Nephron (organoid): Measurements from ENCODE around the gene KLHDC8B.

ENCODE experiments used
- H3K27ac Mint-ChIP-seq, 3 experiments: 2 replicates each; pipeline ENCODE4 v1.8.0; 2020; ENCODE audit warnings: mixed read lengths in 3 of 3, mild to moderate bottlenecking in 2 of 3, moderate library complexity in 1 of 3
- H3K27me3 Mint-ChIP-seq: 2 replicates; pipeline ENCODE4 v1.8.0; 2021; ENCODE audit warnings: low read depth, mild to moderate bottlenecking, moderate library complexity, mixed read lengths
- H3K36me3 Mint-ChIP-seq: 2 replicates; pipeline ENCODE4 v1.8.0; 2020; ENCODE audit warnings: low read depth, mixed read lengths
- H3K4me1 Mint-ChIP-seq: 2 replicates; pipeline ENCODE4 v1.8.0; 2020; ENCODE audit warnings: mixed read lengths
- H3K4me3 Mint-ChIP-seq, 3 experiments: 2 replicates each; pipeline ENCODE4 v1.8.0; 2020; ENCODE audit warnings: mild to moderate bottlenecking in 3 of 3, mixed read lengths in 3 of 3, moderate library complexity in 2 of 3
- H3K9me3 Mint-ChIP-seq: 2 replicates; pipeline ENCODE4 v1.8.0; 2020; ENCODE audit warnings: mixed read lengths
- TF ChIP-seq, protein P1 (sequence below), 3 experiments: fragments of 200-600 bp; sonication (generic); IDR thresholded peaks; one replicate each; pipeline ENCODE4 v1.5.0; 2021; ENCODE audit warnings: antibody characterized with exemption in 3 of 3; ENCODE audit not compliant: unreplicated experiment in 3 of 3

KLHDC8B gene

DNA sequence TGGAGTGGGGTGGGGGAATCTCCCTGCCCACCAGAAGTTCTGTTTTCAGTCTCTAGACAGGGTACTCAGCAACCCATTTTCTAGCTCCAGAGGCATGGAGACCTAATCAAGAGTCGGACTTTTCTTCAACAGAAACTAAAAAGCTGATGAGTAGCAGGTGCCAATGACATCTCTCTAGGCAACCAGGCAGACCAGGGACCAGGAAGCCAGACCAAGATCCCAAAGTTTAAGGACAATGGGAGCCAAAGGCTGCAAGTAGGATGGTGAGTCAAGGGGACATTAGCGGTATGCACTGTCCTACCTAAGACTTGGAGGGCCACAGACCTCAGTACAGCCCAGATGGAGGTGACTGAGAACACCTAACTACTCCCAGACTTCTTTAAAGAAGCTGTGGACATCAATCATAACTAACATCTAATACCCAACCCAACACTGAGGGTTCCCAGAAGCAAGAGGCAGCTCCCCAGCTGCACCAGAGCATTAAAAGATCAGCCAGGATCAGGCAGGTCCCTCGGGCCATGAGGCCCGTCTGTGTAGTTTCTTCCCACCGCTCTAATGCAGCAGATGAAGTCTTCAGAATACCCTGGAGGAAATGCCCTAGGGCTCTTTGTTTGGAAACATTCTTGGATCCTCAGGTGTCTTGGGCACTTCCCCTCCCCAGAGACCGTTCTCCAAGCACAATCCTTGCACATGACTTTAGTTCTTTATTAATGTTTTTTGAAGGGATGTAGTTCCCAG lies 6.2 kb upstream of the KLHDC8B start:
- Mint-ChIP-seq H3K27me3 (no peaks in the 10 kb centered on the region), H3K9me3 (no peaks in the 10 kb centered on the region), H3K36me3 (peaks cover 13% of the 10 kb centered on the region), H3K27ac (peak overlapping the region; percentile 90 to 96 (median 93)), H3K4me1 (peaks cover 19% of the 10 kb centered on the region), H3K4me3 (peak overlapping the region; percentile 96 to 98 (median 97))
- TF ChIP-seq, protein P1, sequence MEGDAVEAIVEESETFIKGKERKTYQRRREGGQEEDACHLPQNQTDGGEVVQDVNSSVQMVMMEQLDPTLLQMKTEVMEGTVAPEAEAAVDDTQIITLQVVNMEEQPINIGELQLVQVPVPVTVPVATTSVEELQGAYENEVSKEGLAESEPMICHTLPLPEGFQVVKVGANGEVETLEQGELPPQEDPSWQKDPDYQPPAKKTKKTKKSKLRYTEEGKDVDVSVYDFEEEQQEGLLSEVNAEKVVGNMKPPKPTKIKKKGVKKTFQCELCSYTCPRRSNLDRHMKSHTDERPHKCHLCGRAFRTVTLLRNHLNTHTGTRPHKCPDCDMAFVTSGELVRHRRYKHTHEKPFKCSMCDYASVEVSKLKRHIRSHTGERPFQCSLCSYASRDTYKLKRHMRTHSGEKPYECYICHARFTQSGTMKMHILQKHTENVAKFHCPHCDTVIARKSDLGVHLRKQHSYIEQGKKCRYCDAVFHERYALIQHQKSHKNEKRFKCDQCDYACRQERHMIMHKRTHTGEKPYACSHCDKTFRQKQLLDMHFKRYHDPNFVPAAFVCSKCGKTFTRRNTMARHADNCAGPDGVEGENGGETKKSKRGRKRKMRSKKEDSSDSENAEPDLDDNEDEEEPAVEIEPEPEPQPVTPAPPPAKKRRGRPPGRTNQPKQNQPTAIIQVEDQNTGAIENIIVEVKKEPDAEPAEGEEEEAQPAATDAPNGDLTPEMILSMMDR (IDR thresholded peaks at IDR 0.05; ENCODE audit: unreplicated experiment in 3 of 3), result no peak

DNA sequence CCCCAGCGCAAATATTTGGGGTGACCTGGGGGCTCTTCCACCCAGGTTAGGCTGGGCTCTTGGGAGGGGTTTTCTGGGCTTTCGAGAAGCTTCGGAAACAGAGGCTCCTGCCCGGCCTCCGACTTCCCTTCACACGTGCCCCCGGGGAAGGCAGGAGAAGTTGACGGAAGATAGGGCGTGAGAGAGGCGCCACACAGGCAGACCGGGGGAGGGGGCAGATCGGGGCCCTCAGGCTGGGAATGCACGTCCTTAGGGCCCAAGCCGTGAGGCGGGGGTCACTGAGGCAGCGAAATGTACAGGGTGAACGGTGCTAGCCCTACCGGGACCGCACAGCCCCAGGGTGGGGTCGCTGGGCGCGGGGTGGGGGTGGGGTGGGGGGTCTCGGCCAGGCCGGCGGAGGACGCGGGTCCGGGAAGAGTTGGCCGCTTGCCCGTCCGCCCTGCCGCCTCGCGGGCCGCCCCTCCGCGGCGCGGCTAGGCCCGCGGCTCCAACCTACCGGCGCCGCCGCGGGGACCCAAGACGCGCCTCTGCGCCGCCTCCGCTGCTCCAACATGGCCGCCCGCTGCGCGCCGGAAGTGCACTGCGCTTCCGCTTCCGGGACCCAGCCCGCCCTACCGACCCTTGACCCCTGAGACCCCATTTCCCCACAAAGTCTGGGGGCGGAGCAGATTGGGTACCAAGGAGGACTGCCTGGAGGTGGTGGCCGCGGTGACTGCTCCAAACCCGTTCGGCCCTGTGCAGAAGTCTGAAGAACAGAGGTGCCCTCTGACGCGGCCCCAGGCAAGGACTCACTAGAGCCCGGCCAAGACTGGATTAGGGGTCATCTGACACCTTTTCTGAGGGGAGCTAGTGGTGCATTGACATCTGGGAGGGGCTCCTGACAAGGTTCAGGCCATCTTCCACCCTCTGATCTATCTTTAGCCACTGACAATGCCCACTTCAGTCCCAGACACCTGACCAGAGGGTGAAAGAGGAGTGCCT lies 5.3 kb upstream of the KLHDC8B start, which contains the start of gene CCDC71:
Gene CCDC71, minus strand, starts transcription at position 561 of the 981 bp plus-strand sequence. CDS start 2,123 bp downstream, outside the sequence.
- Mint-ChIP-seq H3K27ac (peak within 1 kb of the TSS; percentile 90 to 96 (median 93)), H3K36me3 (peaks cover 13% of the 10 kb centered on the region), H3K4me3 (peak within 1 kb of the TSS; percentile 96 to 98 (median 97)), H3K9me3 (no peaks in the 10 kb centered on the region), H3K27me3 (peaks cover 3% of the 10 kb centered on the region), H3K4me1 (peaks cover 26% of the 10 kb centered on the region)
- TF ChIP-seq, protein P1 (IDR thresholded peaks at IDR 0.05; ENCODE audit: unreplicated experiment in 3 of 3), result no peak

DNA sequence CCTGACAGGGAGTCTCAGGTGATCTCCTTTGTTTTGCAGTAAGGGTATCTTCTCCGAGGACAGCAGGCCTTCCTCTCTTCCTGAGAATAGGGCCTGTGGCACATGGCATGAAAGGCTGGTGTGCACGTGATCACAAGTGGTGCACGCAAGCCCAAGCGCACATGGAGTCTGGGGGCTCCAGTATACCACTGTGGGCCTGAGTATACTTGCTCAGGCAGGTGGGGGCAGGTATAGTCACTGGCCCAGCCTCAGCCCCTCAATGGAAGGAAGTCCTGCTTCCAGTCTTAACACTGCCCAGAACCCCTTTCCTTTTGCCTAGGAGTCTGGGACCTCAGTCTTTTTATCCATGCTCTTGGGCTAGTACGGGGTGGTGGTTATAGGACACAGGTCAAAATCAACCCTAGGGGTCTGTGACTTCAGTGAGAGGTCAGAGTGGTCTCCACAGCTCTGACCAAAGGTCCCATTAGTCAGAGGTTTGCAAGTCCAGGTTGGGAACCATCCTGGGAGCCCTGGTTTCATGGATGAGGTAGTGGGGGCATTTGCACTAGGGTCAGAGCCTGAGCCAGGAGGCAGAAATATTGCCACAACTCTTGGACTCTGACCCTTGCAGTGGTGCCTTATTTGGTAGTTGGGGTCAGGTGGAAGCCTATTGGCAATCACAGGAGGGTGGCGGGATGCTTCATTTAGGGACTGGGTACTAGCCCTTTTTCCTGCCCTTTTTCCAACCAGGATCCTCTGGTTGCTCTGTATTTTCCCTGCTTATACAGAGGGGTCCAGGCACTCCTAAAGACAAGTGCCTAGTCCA lies 4.4 kb upstream of the KLHDC8B start:
- H3K4me3 Mint-ChIP-seq, result peak overlapping the region; percentile 93 to 97 (median 95)
- H3K4me1 Mint-ChIP-seq, result peaks cover 32% of the 10 kb centered on the region
- H3K27me3 Mint-ChIP-seq, result peaks cover 3% of the 10 kb centered on the region
- peaks cover 13% of the 10 kb centered on the region for H3K36me3 Mint-ChIP-seq
- H3K9me3 Mint-ChIP-seq, result no peaks in the 10 kb centered on the region
- H3K27ac Mint-ChIP-seq, result peak overlapping the region; percentile 90 to 96 (median 92)
- TF ChIP-seq, protein P1 (IDR thresholded peaks at IDR 0.05; ENCODE audit: unreplicated experiment in 3 of 3), result no peak

DNA sequence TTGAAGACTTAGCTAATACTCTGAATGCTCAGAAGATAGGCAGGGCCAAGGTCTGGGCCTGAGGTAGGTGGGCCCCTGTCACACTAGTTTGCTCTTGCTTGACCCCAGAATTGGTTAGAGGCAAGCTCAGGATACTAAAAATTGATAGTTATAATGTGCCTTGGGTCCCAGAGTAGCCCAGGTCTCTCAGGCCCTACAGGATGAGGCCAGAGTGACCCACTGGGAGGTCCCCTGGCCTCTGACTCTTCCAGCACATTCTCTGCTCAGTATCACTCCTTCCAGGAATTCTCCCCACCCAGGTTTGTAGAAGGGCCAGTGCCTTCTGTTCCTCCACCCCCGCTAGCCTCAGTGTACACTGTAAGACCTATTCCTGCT lies 667 bp upstream of the KLHDC8B start:
- peaks cover 47% of the 10 kb centered on the region for H3K4me1 Mint-ChIP-seq
- H3K4me3 Mint-ChIP-seq, result peak overlapping the region; percentile 86 to 92 (median 92)
- peaks cover 13% of the 10 kb centered on the region for H3K36me3 Mint-ChIP-seq
- peaks cover 3% of the 10 kb centered on the region for H3K27me3 Mint-ChIP-seq
- H3K9me3 Mint-ChIP-seq, result no peaks in the 10 kb centered on the region
- peak overlapping the region; percentile 92 to 95 (median 93) for H3K27ac Mint-ChIP-seq
- TF ChIP-seq, protein P1 (IDR thresholded peaks at IDR 0.05; ENCODE audit: unreplicated experiment in 3 of 3), result no peak

DNA sequence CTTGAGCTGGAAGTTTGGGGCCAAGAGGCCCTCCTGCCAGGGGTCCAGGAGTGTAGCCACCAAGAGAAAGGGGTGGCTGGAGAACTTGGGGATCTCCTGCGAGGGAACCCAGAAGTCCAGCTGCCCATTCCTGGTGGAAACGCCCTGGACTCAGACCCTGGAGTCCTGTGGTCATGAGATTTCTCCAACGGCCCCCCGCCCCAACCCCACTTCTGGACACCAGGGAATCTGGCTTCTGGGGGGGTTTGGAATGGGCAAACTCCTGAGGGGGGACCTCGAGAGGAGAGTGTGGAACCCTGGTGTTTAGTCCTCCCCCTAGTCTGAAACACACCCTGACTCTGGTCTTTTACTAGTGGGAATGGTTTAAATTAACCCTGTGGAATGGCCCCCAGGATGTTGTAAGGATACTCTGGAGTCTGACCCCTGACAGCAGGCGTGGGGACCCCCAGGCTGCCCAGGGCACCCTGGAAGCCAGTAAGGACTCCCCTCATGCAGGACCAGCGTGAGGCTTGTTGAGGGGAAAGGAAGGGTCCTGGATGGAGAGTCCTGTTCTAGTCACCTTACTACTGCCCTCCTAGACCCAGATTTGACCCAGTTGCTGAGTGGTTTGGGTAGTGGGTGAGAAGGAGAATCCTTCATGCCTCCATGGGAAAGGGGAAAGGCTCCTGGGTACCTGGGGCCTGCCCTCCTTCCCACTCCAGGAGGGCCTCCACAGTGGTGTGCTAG lies 540 bp downstream of the KLHDC8B start:
- H3K9me3 Mint-ChIP-seq, result no peaks in the 10 kb centered on the region
- H3K4me3 Mint-ChIP-seq, result peak overlapping the region; percentile 86 to 92 (median 92)
- H3K36me3 Mint-ChIP-seq, result peaks cover 20% of the 10 kb centered on the region
- peaks cover 47% of the 10 kb centered on the region for H3K4me1 Mint-ChIP-seq
- peaks cover 3% of the 10 kb centered on the region for H3K27me3 Mint-ChIP-seq
- TF ChIP-seq, protein P1 (IDR thresholded peaks at IDR 0.05; ENCODE audit: unreplicated experiment in 3 of 3), result no peak
- peak overlapping the region; percentile 87 to 95 (median 92) for H3K27ac Mint-ChIP-seq
